ENCODE measurements around the gene ADAMTS16.

The ADAMTS16 gene

DNA sequence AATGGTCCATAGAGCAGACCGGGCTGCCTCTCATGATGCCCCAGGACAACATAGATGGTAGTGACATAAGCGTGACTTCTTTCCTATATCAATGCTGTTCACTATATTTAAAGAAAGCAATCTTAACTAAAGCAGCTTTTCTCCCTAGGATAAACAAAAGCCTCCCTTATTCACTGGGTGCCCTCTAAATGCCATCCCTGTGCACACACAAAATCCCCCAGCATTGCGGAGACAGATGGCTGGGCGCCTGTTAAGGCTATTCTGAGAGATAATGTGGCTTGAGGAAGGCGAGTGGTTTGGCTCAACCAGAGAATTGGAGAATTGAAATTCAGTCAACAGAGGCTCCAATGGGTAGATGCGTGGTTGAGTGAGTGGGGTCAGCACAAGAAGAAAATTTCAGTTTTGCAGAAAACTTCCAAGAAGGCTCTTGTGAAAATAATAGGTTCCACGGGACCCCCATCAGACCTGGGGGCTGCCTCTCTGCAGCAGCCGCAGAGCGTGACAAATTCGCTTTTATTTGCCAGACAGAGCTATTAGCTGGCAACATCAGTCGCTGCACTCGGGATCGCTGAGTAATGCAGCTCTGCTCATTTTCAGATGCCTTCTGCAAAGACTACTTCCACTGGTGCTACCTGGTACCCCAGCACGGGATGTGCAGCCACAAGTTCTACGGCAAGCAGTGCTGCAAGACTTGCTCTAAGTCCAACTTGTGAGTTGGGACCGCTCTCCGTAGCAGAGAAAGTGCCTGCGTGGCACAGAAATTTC lies 178.5 kb downstream of the ADAMTS16 start:
- H3K4me3 ChIP-seq (replicated peaks in 1 of 2; ENCODE audit: low read depth in 2 of 2, low read length in 2 of 2): no peak overlapping the region
- TF ChIP-seq, protein P1, sequence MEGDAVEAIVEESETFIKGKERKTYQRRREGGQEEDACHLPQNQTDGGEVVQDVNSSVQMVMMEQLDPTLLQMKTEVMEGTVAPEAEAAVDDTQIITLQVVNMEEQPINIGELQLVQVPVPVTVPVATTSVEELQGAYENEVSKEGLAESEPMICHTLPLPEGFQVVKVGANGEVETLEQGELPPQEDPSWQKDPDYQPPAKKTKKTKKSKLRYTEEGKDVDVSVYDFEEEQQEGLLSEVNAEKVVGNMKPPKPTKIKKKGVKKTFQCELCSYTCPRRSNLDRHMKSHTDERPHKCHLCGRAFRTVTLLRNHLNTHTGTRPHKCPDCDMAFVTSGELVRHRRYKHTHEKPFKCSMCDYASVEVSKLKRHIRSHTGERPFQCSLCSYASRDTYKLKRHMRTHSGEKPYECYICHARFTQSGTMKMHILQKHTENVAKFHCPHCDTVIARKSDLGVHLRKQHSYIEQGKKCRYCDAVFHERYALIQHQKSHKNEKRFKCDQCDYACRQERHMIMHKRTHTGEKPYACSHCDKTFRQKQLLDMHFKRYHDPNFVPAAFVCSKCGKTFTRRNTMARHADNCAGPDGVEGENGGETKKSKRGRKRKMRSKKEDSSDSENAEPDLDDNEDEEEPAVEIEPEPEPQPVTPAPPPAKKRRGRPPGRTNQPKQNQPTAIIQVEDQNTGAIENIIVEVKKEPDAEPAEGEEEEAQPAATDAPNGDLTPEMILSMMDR (IDR thresholded peaks at IDR 0.05; ENCODE audit: low read depth, low read length): no peak
- DNase-seq (ENCODE audit: low read depth in 2 of 2): no peak

DNA sequence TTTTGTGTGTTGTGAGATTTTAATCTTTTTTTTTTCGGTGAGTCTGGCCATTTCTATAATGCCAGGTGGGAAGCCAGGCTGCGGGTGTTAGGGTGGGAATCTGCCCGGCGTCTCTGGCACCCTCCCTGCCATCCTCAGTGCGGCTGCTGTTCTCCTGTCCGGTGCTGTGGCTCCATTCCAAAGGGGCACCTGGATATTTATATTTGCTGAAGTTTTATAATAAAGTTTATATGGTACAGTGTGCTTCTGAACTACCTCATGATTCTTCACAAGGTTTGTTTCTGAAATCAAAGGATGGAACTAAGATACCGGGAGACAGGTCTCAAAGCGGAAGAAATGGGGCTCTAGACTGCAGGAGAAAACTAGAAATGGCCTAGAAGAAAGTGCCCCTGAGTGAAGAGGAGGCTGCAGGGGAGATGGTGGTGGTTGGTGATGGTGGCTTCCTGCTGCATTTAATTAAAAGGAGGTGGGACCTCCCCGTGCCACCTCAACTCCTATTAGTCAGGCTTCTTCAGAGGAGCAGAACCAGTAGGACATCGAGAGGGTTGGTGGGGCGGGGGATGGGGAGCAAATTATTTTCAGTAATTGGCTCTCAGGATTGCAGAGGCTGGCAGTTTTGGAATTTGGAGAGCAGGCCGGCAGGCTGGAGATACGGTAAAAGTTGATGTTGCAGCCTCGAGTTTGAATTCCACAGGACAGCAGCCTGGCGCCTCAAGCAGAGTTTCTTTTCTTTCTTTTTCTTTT lies 180.1 kb downstream of the ADAMTS16 start:
- TF ChIP-seq, protein P1 (IDR thresholded peaks at IDR 0.05; ENCODE audit: low read depth, low read length): no peak
- no peak for DNase-seq (ENCODE audit: low read depth in 2 of 2)
- H3K4me3 ChIP-seq (replicated peaks in 1 of 2; ENCODE audit: low read depth in 2 of 2, low read length in 2 of 2): no peak overlapping the region

DNA sequence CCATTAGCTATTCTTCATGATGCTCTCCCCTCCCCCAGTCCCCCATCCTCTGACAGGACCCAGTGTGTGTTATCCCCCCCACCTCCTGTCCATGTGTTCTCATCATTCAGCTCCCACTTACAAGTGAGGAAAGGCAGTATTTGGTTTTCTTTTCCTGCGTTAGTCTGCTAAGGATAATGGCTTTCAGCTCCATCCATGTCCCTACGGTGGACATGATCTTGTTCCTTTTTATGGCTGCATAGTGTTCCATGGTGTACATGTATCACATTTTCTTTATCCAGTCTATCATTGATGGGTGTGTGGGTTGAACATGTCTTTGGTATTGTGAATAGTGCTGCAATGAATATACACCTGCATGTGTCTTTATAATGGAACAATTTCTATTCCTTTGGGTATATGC lies 181.0 kb downstream of the ADAMTS16 start:
- H3K4me3 ChIP-seq (replicated peaks in 1 of 2; ENCODE audit: low read depth in 2 of 2, low read length in 2 of 2): no peak overlapping the region
- TF ChIP-seq, protein P1 (IDR thresholded peaks at IDR 0.05; ENCODE audit: low read depth, low read length): no peak
- no peak for DNase-seq (ENCODE audit: low read depth in 2 of 2)

DNA sequence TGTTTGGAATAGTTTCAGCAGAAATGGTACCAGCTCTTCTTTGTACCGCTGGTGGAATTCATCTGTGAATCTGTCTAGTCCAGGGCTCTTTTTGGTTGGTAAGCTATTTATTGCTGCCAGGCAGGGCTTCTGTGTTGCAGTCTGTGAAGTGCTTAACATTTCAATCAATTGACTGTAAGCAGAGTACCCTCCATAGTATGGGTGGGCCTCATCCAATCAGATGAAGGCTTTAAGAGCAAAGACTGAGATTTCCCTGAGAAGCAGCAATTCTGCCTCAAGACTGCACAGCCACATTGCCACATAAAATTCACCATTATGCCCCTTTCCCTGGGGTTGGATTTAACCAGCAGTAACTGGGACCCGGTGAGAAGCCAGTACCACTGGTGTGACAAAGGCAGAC lies 183.4 kb downstream of the ADAMTS16 start:
- TF ChIP-seq, protein P1 (IDR thresholded peaks at IDR 0.05; ENCODE audit: low read depth, low read length): no peak
- no peak overlapping the region for H3K4me3 ChIP-seq (replicated peaks in 1 of 2; ENCODE audit: low read depth in 2 of 2, low read length in 2 of 2)
- no peak for DNase-seq (ENCODE audit: low read depth in 2 of 2)

DNA sequence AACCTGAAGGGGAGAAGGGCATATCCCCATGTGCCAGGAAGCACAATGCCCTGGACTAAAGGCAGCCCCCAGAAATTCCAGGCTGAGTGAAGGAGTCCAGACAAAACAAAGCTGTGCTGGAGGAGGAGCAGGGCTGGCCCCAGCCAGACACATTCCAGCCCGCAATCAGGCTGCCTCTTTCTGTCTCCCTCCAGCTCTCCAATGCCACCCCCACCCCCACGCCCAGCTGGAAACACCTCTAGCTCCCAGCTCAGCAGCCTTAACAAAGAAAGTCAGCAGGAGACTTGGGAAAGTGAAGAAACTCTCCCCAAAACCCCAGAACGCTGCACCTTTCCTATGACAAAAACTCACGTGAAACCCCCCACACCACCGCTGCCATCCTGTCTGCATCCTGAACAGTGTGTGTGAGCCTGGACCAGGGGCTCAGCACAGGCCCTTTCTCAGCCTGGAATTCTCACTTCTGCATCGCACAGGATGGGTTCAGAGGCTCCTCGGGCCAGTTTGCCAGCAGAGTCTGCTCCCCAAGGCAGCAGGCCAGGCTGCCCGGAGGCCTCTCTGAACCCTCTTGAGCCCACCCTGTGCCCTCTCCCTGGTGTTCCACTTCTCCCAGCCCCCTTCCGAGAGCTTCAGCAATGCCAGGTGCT lies 186.1 kb downstream of the ADAMTS16 start:
- TF ChIP-seq, protein P1 (IDR thresholded peaks at IDR 0.05; ENCODE audit: low read depth, low read length): no peak
- H3K4me3 ChIP-seq (replicated peaks in 1 of 2; ENCODE audit: low read depth in 2 of 2, low read length in 2 of 2): no peak overlapping the region
- no peak for DNase-seq (ENCODE audit: low read depth in 2 of 2)

DNA sequence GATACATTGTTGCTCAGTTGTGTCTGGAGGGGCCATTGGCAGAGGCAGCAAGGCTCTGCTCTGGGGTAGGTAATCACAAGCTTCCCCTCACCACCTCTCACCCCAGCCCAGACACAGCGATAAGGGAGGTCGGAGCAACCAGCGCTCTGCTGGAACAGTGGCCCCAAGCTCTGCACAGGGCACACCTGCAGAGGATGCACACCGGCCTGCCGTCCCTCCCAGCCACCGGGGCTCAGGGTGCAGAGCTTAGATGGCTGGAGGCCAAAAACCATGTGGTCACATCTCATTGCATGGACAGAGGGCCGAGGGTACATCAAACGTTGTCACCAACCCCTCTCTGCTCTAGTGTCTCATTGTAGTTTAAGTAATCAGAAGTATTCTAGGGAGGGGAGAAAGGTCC lies 187.0 kb downstream of the ADAMTS16 start:
- TF ChIP-seq, protein P1 (IDR thresholded peaks at IDR 0.05; ENCODE audit: low read depth, low read length): no peak
- H3K4me3 ChIP-seq (replicated peaks in 1 of 2; ENCODE audit: low read depth in 2 of 2, low read length in 2 of 2): no peak overlapping the region

More for the DNA sequence above, 187.0 kb downstream of the ADAMTS16 start:
- no peak for DNase-seq (ENCODE audit: low read depth in 2 of 2)
